ENCODE results near the gene ATAD3B. TPM values are rescaled to one million over a fixed set of nuclear protein-coding genes. Genes with fewer than 3 reads are reported as not detected.
A peak's percentile ranks its signal among the peaks of the same experiment; 100 is the strongest.

Gene ATAD3B
- total and polyA plus RNA-seq, 2 of the 13 experiments (the other 11 are each of a cell fraction or from before 2014, with no cell fraction given), result 9.6 to 31.1 TPM

DNA sequence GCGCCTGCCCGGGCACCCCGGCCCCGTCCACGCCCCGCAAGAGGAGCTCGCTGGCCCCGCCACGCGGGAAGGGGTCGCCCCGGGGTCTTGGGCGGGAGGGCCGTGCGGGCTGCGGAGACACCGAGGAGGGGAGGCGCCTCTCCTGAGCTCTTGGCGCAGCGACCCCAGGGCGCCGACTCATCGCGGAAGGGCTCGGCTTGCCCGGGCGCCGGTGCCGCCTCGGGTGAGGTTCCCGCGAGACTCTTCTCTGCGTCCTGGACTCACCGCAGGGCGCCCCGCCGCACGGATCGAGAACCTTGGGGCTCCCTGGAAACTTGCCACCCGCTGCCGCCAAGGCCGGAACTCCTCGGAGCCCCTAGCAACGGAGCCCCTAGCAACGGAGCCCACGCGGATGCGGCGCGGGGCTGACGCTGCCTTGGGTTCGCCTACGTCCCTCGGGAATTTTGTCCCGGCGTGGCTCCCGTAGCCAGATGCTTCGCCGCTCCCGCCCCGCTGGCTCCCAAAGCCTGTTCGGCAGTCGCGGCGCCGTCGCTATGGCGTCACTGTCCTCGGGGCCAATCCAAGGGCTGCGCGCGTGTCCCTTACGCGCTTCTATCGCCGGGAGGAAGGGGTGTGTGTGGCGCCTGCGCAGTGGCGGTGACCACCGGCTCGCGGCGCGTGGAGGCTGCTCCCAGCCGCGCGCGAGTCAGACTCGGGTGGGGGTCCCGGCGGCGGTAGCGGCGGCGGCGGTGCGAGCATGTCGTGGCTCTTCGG is 40.1 kb downstream of the ATAD3B start, which contains the start of gene ATAD3A (continued):
- TF ChIP-seq, protein P1, sequence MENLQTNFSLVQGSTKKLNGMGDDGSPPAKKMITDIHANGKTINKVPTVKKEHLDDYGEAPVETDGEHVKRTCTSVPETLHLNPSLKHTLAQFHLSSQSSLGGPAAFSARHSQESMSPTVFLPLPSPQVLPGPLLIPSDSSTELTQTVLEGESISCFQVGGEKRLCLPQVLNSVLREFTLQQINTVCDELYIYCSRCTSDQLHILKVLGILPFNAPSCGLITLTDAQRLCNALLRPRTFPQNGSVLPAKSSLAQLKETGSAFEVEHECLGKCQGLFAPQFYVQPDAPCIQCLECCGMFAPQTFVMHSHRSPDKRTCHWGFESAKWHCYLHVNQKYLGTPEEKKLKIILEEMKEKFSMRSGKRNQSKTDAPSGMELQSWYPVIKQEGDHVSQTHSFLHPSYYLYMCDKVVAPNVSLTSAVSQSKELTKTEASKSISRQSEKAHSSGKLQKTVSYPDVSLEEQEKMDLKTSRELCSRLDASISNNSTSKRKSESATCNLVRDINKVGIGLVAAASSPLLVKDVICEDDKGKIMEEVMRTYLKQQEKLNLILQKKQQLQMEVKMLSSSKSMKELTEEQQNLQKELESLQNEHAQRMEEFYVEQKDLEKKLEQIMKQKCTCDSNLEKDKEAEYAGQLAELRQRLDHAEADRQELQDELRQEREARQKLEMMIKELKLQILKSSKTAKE (CRISPR knock-in tag; IDR thresholded peaks at IDR 0.05; ENCODE audit: borderline replicate concordance), result peak; percentile 11; the same call in 1 of the 2 replicates
- TF ChIP-seq ZFP36L1 (CRISPR knock-in tag; IDR thresholded peaks at IDR 0.05) (0 out of 2 replicates have a peak, but pooled peaks have one; percentile 42), SALL1 (CRISPR knock-in tag; IDR thresholded peaks at IDR 0.05) (peak; percentile 85), TBL1XR1 (IDR thresholded peaks at IDR 0.05; ENCODE audit: borderline replicate concordance, low read length, partially characterized antibody) (peak; percentile 48), ZBTB20 (CRISPR knock-in tag; IDR thresholded peaks at IDR 0.05; ENCODE audit: borderline replicate concordance, low read depth) (peak; percentile 70; the same call in 1 of the 2 replicates), BHLHE40 (IDR thresholded peaks at IDR 0.05; ENCODE audit: low read length) (no peak), ZNF354B (CRISPR knock-in tag; IDR thresholded peaks at IDR 0.05) (no peak), ZFP90 (CRISPR knock-in tag; IDR thresholded peaks at IDR 0.05; ENCODE audit: borderline replicate concordance) (peak; percentile 52; the same call in 1 of the 2 replicates), PHF21A (CRISPR knock-in tag; IDR thresholded peaks at IDR 0.05) (peak; percentile 85), DMAP1 (CRISPR knock-in tag; IDR thresholded peaks at IDR 0.05) (peak; percentile 67; the same call in 1 of the 2 replicates), ZKSCAN1 (IDR thresholded peaks at IDR 0.05; ENCODE audit: low read length) (no peak), SPEN (CRISPR knock-in tag; IDR thresholded peaks at IDR 0.05; ENCODE audit: low read depth) (peak; percentile 88; the same call in 1 of the 2 replicates), HOXA9 (CRISPR knock-in tag; IDR thresholded peaks at IDR 0.05; ENCODE audit: borderline replicate concordance) (0 out of 2 replicates have a peak, but pooled peaks have one; percentile 23), YEATS2 (CRISPR knock-in tag; IDR thresholded peaks at IDR 0.05; ENCODE audit: borderline replicate concordance) (peak; percentile 98), NR2C2 (CRISPR knock-in tag; IDR thresholded peaks at IDR 0.05; ENCODE audit: borderline replicate concordance) (peak; percentile 79)
- TF ChIP-seq, protein P2, sequence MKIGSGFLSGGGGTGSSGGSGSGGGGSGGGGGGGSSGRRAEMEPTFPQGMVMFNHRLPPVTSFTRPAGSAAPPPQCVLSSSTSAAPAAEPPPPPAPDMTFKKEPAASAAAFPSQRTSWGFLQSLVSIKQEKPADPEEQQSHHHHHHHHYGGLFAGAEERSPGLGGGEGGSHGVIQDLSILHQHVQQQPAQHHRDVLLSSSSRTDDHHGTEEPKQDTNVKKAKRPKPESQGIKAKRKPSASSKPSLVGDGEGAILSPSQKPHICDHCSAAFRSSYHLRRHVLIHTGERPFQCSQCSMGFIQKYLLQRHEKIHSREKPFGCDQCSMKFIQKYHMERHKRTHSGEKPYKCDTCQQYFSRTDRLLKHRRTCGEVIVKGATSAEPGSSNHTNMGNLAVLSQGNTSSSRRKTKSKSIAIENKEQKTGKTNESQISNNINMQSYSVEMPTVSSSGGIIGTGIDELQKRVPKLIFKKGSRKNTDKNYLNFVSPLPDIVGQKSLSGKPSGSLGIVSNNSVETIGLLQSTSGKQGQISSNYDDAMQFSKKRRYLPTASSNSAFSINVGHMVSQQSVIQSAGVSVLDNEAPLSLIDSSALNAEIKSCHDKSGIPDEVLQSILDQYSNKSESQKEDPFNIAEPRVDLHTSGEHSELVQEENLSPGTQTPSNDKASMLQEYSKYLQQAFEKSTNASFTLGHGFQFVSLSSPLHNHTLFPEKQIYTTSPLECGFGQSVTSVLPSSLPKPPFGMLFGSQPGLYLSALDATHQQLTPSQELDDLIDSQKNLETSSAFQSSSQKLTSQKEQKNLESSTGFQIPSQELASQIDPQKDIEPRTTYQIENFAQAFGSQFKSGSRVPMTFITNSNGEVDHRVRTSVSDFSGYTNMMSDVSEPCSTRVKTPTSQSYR (CRISPR knock-in tag; IDR thresholded peaks at IDR 0.05; ENCODE audit: borderline replicate concordance), result peak; percentile 20; the same call in 1 of the 2 replicates
- TF ChIP-seq, protein P3, sequence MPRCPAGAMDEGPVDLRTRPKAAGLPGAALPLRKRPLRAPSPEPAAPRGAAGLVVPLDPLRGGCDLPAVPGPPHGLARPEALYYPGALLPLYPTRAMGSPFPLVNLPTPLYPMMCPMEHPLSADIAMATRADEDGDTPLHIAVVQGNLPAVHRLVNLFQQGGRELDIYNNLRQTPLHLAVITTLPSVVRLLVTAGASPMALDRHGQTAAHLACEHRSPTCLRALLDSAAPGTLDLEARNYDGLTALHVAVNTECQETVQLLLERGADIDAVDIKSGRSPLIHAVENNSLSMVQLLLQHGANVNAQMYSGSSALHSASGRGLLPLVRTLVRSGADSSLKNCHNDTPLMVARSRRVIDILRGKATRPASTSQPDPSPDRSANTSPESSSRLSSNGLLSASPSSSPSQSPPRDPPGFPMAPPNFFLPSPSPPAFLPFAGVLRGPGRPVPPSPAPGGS (CRISPR knock-in tag; IDR thresholded peaks at IDR 0.05), result peak; percentile 61; the same call in 1 of the 2 replicates
- TF ChIP-seq, protein P4, sequence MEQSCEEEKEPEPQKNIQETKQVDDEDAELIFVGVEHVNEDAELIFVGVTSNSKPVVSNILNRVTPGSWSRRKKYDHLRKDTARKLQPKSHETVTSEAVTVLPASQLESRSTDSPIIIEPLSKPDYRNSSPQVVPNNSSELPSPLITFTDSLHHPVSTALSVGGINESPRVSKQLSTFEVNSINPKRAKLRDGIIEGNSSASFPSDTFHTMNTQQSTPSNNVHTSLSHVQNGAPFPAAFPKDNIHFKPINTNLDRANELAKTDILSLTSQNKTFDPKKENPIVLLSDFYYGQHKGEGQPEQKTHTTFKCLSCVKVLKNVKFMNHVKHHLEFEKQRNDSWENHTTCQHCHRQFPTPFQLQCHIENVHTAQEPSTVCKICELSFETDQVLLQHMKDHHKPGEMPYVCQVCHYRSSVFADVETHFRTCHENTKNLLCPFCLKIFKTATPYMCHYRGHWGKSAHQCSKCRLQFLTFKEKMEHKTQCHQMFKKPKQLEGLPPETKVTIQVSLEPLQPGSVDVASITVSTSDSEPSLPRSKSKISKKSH (CRISPR knock-in tag; IDR thresholded peaks at IDR 0.05; ENCODE audit: borderline replicate concordance), result peak; percentile 83
- TF ChIP-seq, protein P5, sequence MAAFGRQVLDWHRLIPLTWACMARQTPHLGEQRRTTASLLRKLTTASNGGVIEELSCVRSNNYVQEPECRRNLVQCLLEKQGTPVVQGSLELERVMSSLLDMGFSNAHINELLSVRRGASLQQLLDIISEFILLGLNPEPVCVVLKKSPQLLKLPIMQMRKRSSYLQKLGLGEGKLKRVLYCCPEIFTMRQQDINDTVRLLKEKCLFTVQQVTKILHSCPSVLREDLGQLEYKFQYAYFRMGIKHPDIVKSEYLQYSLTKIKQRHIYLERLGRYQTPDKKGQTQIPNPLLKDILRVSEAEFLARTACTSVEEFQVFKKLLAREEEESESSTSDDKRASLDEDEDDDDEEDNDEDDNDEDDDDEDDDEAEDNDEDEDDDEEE (CRISPR knock-in tag; IDR thresholded peaks at IDR 0.05), result peak; percentile 84
